Activated naive CD8-positive, alpha-beta T cell treated with anti-CD3 and anti-CD28 coated beads, Interleukin-2, amount 50 U/mL, for 16 hours (primary cell): Measurements from ENCODE around the gene CFAP46.
"Not testable (repeated sequence)": the region's sequence is repeated elsewhere in the genome, so short reads cannot be mapped to it uniquely, and the experiment has no call there.

Source experiments
- DNase-seq: peaks from one replicate; pipeline ENCODE4 v3.0.0-alpha.2; 2020; ENCODE audit warnings: low read depth, low spot score

CFAP46 gene

DNA sequence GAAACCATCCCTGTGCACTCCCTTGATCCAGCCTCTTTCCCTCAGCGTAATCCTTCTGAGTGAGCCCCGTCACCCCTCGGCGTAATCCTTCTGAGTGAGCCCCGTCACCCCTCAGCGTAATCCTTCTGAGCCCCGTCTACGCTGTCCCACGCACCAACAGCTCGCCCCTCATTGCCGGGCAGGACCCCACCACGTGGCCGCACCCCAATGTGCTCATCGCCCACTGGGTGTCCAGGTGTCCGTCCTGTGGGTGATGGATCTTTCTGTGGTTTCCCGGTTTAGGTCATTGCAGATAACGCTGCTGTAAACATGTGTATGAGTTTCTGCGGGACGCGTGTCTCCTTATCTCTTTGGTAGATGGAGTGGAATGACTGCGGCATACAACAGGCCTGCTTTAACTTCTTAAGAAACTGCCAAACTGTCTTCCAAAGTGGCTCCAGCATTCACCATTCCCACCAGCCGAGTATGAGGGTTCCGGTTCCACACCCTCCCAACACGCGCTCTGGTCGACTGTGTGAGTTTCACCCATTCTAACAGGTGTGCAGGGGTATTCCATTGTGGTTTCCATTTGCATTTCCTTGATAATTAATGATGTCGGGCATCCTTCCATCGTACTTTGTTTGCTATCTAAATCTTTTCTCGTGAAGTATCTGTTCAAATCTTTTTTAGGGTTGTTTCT, 114.4 kb downstream of the CFAP46 start:
- DNase-seq, result no peak

- no peak for DNase-seq
These were observed 115.0 kb downstream of the CFAP46 start for GRCh38 chr10:132827423-132827789.

DNA sequence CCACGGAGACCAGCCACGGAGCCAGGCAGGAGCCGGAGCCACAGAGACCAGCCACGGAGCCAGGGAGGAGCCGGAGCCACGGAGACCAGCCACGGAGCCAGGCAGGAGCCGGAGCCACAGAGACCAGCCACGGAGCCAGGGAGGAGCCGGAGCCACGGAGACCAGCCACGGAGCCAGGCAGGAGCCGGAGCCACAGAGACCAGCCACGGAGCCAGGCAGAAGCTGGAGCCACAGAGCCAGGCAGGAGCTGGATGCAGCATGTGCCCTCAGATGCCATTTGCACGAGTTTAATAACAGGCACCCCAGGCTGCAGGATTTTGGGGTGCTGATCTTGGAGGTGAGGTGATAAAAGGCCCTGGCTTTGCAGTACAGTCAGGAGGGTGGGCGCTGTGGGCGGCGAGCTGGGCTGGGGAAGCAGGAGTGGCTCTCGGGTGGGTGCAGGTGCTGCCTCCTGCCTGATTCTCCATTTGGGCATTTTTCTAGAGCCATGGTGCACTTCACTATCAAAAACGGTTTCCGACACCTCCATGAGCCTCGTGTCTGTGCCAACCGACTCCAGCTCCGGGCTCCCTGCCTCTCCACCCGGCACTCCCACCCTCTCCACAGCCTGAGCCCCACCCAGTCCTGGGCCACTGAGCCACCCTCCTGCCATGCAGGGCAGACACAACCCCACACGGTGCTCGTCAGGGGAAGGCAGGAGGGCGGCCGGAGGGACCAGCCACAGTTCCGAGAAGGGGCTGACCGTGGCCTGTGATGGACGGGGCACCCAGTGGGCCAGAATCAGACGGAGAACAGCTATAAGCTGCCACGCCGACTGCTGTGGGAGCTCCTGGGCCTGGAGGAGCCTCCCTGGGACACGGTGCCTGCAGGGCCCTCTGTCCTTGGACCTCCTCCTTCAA, 115.6 kb downstream of the CFAP46 start:
- DNase-seq, result no peak

DNA sequence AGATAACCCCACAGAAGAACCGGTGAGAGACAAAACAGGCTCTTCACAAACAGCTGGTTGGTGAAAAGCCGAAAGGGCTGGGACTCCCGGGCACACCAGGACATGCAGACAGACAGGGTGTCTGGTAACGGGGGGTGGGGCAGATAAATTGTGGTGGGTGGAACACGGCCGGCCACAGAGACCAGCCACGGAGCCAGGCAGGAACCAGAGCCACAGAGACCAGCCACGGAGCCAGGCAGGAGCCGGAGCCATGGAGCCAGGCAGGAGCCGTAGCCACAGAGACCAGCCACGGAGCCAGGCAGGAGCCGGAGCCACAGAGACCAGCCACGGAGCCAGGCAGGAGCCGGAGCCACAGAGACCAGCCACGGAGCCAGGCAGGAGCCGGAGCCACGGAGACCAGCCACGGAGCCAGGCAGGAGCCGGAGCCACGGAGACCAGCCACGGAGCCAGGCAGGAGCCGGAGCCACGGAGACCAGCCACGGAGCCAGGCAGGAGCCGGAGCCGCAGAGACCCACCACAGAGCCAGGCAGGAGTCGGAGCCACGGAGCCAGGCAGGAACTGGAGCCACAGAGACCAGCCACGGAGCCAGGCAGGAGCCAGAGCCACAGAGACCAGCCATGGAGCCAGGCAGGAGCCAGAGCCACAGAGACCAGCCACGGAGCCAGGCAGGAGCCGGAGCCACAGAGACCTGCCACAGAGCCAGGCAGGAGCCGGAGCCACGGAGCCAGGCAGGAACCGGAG, 116.4 kb downstream of the CFAP46 start:
- DNase-seq, result not testable (repeated sequence)

DNA sequence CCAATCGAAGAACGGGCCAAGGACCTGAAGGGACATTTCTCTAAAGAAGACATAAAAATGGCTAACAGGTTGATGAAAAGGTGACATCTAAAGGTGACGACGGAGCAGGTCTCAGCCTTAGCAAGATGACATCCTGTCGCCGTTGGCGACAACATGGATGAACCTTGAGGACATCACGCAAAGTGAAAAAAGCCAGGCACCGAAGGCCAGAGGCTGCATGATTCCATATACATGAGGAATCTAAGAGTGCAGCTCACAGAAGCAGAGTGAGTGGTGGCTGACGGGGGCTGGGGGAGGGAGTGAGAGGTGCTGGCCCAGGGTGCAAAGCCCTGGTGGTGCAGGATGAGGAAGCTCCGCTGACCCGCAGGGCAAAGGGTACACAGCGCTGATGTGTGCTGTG, 122.3 kb downstream of the CFAP46 start:
- DNase-seq, result no peak

DNA sequence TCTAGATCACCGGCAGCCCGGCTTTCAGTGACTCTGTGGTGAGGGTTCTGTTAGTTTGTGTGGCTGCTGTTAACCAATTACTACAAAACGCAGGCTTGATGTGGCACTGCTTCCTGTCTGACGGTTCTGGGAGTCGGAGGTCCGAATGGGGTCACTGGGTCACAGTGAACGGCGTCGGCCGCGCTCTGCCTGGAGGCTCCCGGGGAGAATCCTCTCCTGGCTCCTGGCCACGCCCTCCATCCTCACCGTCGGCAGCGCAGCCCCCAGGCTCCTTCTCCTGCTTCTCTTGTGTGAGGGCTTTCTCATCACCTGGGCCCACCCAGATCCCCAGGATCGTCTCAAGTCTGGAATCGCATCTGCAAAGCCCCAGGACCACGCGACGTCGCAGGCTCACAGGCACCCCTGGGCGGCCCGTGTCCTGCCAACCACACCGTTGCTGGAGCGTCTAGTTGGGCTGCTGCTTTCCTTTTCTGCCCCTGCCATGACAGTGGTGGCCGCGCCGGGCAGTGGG, 124.6 kb downstream of the CFAP46 start:
- DNase-seq, result no peak

DNA sequence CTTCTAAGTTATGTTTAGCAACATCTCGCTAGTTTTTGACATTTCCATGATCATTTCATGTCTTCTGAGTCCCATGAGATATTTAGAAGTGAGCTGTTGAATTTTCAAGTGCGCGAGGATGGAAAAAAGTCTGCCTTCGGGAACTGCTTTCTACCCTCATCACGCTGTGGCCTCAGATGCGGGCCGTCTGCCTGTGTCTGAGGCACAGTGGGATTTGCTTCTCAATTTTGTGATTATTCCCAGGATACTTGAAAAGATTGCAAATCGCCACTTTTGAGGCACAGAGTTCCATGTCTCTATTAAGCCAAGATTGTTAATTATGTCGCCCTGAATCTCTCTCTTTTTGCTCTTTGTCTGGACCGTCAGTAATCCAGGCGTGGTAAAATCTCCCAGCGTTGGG, 125.7 kb downstream of the CFAP46 start:
- DNase-seq, result no peak

- DNase-seq, result no peak
These were observed 127.1 kb downstream of the CFAP46 start for GRCh38 chr10:132815168-132815857.

DNA sequence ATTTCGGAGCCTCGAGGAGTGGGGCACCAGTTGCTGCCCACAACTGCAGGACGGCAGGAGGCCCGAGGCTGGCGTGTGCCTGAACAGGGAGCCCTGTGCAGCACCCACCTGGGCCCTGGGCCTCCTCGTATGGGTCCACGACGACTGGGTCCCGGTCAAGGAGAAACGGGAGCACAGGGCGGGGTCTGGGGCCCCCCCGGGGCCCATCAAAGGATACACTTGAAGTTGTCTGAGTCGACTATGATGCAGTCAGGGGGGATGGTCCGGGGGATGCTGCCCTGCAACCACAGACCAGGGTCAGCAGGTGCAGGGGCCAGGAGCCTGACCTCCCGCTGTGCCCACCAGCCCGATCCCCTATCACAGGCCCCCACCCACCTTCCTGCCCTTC, 127.9 kb downstream of the CFAP46 start:
- no peak for DNase-seq

- DNase-seq, result no peak
These were observed 128.6 kb downstream of the CFAP46 start for GRCh38 chr10:132813560-132814468.

- no peak for DNase-seq
These were observed 129.4 kb downstream of the CFAP46 start for GRCh38 chr10:132813001-132813401.

GRCh38 chr10:132812520-132812919, 129.8 kb downstream of the CFAP46 start:
- no peak for DNase-seq

GRCh38 chr10:132811891-132812481, 130.4 kb downstream of the CFAP46 start:
- no peak for DNase-seq

GRCh38 chr10:132810807-132811700, 131.3 kb downstream of the CFAP46 start:
- no peak for DNase-seq

DNA sequence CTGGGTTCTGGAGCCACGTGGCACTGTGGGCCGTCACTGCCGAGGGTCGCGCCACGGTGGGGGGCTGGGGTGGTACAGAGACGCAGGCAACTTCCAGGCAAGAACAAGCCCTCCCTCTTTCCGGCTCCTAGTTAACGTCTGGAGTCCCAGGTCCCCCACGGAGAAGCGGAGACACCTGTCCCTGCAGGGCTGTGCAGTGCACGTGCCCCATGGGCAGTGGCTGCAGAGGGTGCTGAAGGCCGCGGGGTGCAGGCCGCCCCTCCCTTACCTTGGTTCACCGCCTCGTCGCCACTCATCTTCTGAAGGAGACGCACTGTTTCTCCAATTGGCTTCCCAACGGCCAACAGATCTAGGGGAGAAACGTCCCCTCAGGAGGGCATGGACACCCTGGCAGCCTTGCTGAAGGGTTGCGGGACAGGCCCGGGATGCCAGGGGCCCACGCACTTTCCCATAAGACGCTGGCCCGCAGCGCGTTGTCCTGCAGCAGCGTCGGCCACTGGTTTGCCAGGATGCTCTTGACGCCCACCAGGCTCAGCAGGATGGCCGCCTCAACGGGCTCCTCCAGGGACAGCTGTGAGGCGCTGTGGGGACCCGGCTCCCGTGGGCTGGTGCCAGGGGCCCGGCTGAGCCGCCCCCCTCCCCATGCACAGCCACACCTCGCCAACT, 132.1 kb downstream of the CFAP46 start:
- DNase-seq, result no peak

GRCh38 chr10:132809232-132810140, 132.9 kb downstream of the CFAP46 start:
- DNase-seq, result no peak
